Measurements from ENCODE around the gene APOL4. TPM values are rescaled to one million over a fixed set of nuclear protein-coding genes. Genes with fewer than 3 reads are reported as not detected.

APOL4 gene
- total and polyA plus RNA-seq, 2 donors (not counting 1 experiment from before 2014, with no cell fraction given): 0.03 TPM; not detected in 1

DNA sequence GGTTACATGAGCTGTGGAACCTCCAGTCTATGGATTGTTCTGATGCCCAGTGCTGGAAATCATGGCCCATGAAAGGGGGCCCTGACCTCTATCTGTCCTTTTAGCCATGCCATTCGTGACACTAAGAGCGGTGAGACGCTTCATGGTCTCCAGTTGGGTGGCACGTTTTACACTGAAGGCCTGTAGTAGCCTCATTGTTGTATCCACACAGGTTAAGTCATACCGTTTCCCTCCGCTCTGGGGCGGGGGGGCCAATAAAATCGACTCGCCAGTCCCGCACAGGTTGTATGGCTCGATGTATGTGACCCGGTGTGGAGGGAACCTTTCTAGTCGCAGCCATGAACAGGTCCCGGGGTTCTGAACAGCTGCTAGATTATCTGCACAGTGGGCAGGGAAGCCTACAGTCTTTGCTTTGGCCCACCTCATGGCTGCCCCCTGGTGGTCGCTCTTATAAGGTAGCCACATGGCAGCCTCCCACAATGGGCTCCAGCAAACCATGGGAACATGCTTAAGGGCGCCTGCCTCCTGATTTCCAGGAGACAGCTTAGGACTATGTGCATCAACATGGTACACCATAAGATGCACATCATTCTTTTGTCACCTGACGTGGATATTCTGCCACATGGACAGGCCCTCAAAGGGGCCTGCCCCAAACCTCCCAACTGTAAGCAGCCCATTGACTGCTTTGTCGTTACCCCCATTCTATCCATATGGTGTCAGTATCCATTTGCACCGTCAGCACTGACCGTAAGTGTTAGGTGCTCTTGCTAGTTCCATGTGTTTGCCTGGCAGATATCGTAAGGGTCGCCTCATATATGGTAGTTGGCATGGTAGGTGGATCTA is 21.4 kb downstream of the APOL4 start:
- TF ChIP-seq EZH2 (IDR thresholded peaks at IDR 0.05; ENCODE audit: borderline replicate concordance, insufficient read depth, low read depth, low read length, poor library complexity, severe bottlenecking) (no peak), CTCF (IDR thresholded peaks at IDR 0.05) (peak; percentile 91)
- H3K4me3 Mint-ChIP-seq: no peak overlapping the region
- DNase-seq (peak; percentile 86), ATAC-seq (ENCODE audit: low read depth) (peak; percentile 98)
- ChIA-PET CTCF (interaction anchor here (0.5 to 12.3 kb wide), 14 partner anchors 9 to 549 kb away, joined by 3 to 182 read pairs (median 5); partner anchors contain the start of genes APOL2 and APOL3), POLR2A (interaction anchor here (1.2 kb wide), 1 partner anchor 35 kb away, joined by 3 read pairs; no protein-coding TSS in a partner anchor)
- peaks cover 5% of the 10 kb centered on the region for H3K4me1 Mint-ChIP-seq
- Histone ChIP-seq H4K20me1 (ENCODE audit: control insufficient read depth, insufficient read depth, low read length, poor library complexity, severe bottlenecking) (no peaks in the 10 kb centered on the region), H3K4me1 (ENCODE audit: control insufficient read depth in 2 of 2, insufficient read depth in 2 of 2, low read length in 2 of 2) (peaks cover 0 to 5% of the 10 kb centered on the region in 2 donors), H2AFZ (ENCODE audit: insufficient read depth, low read depth, low read length, poor library complexity, severe bottlenecking) (no peak overlapping the region), H3K9ac (ENCODE audit: low read length) (no peak overlapping the region), H3K27me3 (replicated peaks in 1 of 4; ENCODE audit: control extremely low read depth in 1 of 4, control insufficient read depth in 3 of 4, insufficient read depth in 4 of 4, low read length in 3 of 4) (no peaks in the 10 kb centered on the region), H3K79me2 (ENCODE audit: control insufficient read depth, insufficient read depth, low read length) (no peaks in the 10 kb centered on the region), H3K27ac (ENCODE audit: low read length in 2 of 2) (no peak overlapping the region), H3K4me3 (ENCODE audit: control extremely low read depth in 1 of 5, extremely low read depth in 1 of 5, insufficient read depth in 1 of 5, low read depth in 2 of 5, low read length in 4 of 5) (no peak overlapping the region), H3K4me2 (replicated peaks; ENCODE audit: low read depth, low read length, poor library complexity, severe bottlenecking) (no peak overlapping the region), H3K9me3 (ENCODE audit: control extremely low read depth in 1 of 3, control insufficient read depth in 2 of 3, insufficient read depth in 1 of 3, low read length in 2 of 3) (no peaks in the 10 kb centered on the region), H3K36me3 (replicated peaks in 1 of 2; ENCODE audit: control extremely low read depth in 1 of 2, control insufficient read depth in 1 of 2, extremely low read depth in 1 of 2, insufficient read depth in 2 of 2, low read length in 1 of 2) (no peaks in the 10 kb centered on the region)
- no peak overlapping the region for H3K27ac Mint-ChIP-seq
- intact Hi-C loops (cut with micrococcal nuclease): loop anchor here (1.0 to 2.0 kb wide), 2 partner anchors 23 to 114 kb away; no protein-coding TSS in a partner anchor
- WGBS (ENCODE audit: insufficient coverage): 59% methylated on average over 20 of the region's 22 CpGs
- H3K9me3 Mint-ChIP-seq (ENCODE audit: insufficient read depth): no peaks in the 10 kb centered on the region
- peaks cover 3% of the 10 kb centered on the region for H3K27me3 Mint-ChIP-seq

DNA sequence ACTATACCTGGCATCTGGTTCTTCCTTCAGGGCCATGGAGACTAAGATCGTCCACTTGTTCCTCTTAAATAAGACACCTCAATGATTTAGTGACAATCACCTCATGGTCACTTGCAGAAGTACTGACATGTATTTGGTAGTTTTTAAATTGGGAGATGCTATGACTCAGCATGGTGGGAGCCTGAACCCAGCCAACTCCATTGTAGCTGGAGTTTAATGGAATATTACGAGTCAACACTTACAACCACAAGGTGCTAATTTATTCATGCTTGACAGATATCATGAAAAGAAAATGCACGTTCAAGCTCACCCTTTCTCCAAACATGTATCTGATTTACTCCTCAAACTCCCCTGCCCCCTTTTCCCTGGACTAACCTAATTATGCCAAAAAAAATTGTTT is 24.4 kb downstream of the APOL4 start:
- intact Hi-C loops (cut with micrococcal nuclease): no loop called here

More for the DNA sequence above, 24.4 kb downstream of the APOL4 start:
- TF ChIP-seq EZH2 (IDR thresholded peaks at IDR 0.05; ENCODE audit: borderline replicate concordance, insufficient read depth, low read depth, low read length, poor library complexity, severe bottlenecking): no peak
- no peak for TF ChIP-seq CTCF (IDR thresholded peaks at IDR 0.05)
- Histone ChIP-seq H3K4me2 (replicated peaks; ENCODE audit: low read depth, low read length, poor library complexity, severe bottlenecking) (no peak overlapping the region), H3K27ac (ENCODE audit: low read length in 2 of 2) (no peak overlapping the region), H2AFZ (ENCODE audit: insufficient read depth, low read depth, low read length, poor library complexity, severe bottlenecking) (no peak overlapping the region), H3K9ac (ENCODE audit: low read length) (no peak overlapping the region), H3K9me3 (ENCODE audit: control extremely low read depth in 1 of 3, control insufficient read depth in 2 of 3, insufficient read depth in 1 of 3, low read length in 2 of 3) (no peaks in the 10 kb centered on the region), H4K20me1 (ENCODE audit: control insufficient read depth, insufficient read depth, low read length, poor library complexity, severe bottlenecking) (no peaks in the 10 kb centered on the region), H3K27me3 (replicated peaks in 1 of 4; ENCODE audit: control extremely low read depth in 1 of 4, control insufficient read depth in 3 of 4, insufficient read depth in 4 of 4, low read length in 3 of 4) (no peaks in the 10 kb centered on the region), H3K36me3 (replicated peaks in 1 of 2; ENCODE audit: control extremely low read depth in 1 of 2, control insufficient read depth in 1 of 2, extremely low read depth in 1 of 2, insufficient read depth in 2 of 2, low read length in 1 of 2) (no peaks in the 10 kb centered on the region), H3K4me3 (ENCODE audit: control extremely low read depth in 1 of 5, extremely low read depth in 1 of 5, insufficient read depth in 1 of 5, low read depth in 2 of 5, low read length in 4 of 5) (no peak overlapping the region), H3K4me1 (ENCODE audit: control insufficient read depth in 2 of 2, insufficient read depth in 2 of 2, low read length in 2 of 2) (peaks cover 0 to 5% of the 10 kb centered on the region in 2 donors), H3K79me2 (ENCODE audit: control insufficient read depth, insufficient read depth, low read length) (no peaks in the 10 kb centered on the region)
- 81% methylated on average over 2 of the region's 3 CpGs for WGBS (ENCODE audit: insufficient coverage)
- Mint-ChIP-seq H3K27ac (no peak overlapping the region), H3K4me1 (peaks cover 5% of the 10 kb centered on the region), H3K4me3 (no peak overlapping the region), H3K9me3 (ENCODE audit: insufficient read depth) (no peaks in the 10 kb centered on the region), H3K27me3 (no peaks in the 10 kb centered on the region)
- CTCF ChIA-PET: interaction anchor here (1.8 to 12.3 kb wide), 5 partner anchors 17 to 246 kb away, joined by 5 to 182 read pairs (median 9); partner anchors contain the start of gene APOL3
- DNase-seq: no peak
- no peak for ATAC-seq (ENCODE audit: low read depth)
- POLR2A ChIA-PET: no interaction called here
